H1 (cell line): ENCODE results near the gene TMEM178B. TPM values are rescaled to one million over a fixed set of nuclear protein-coding genes. Genes with fewer than 3 reads are reported as not detected.

Source experiments
- CTCF ChIA-PET: fragments of 300-600 bp; sonication (Branson Sonifier 250); formaldehyde crosslinking; loops from one replicate; lab custom pipeline; 2021; ENCODE audit not compliant: partially characterized antibody; lab: Charles Lee
- POLR2A ChIA-PET: fragments of 300-600 bp; sonication (Branson Sonifier 250); formaldehyde crosslinking; loops from one replicate; lab custom pipeline; 2021; ENCODE audit warnings: inconsistent platforms; ENCODE audit not compliant: partially characterized antibody; lab: Charles Lee
- DNase-seq, 2 experiments: peaks; one replicate each; pipeline versions ENCODE4 v3.0.0 to v3.0.0-alpha.2; 2010 to 2022; ENCODE audit warnings: low spot score in 2 of 2, low read depth in 1 of 2, mixed read lengths in 1 of 2
- FAIRE-seq: peaks from 2 replicates; lab custom pipeline; 2011; peaks lifted over from hg19 to GRCh38; lab: Jason Lieb, UNC
- H2AFZ ChIP-seq: 2 replicates; pipeline ENCODE4 v1.8.1; 2012; ENCODE audit warnings: low read length, inconsistent platforms
- H2AK5ac ChIP-seq: 2 replicates; pipeline ENCODE4 v1.6.1; 2013; ENCODE audit warnings: low read depth, low read length
- H2BK120ac ChIP-seq: replicated peaks from 2 replicates; pipeline ENCODE3; 2013; ENCODE audit warnings: low read depth, low read length, inconsistent platforms
- H2BK12ac ChIP-seq: 2 replicates; pipeline ENCODE4 v1.6.1; 2013; ENCODE audit warnings: low read depth, low read length
- H2BK15ac ChIP-seq: 2 replicates; pipeline ENCODE4 v1.6.1; 2013; ENCODE audit warnings: low read length
- H2BK20ac ChIP-seq: 2 replicates; pipeline ENCODE4 v1.6.1; 2013; ENCODE audit warnings: low read length
- H2BK5ac ChIP-seq: 2 replicates; pipeline ENCODE4 v1.6.1; 2013; ENCODE audit warnings: low read depth, low read length
- H3K14ac ChIP-seq: 2 replicates; pipeline ENCODE4 v1.6.1; 2013; ENCODE audit warnings: inconsistent platforms; ENCODE audit not compliant: insufficient read length
- H3K18ac ChIP-seq: 2 replicates; pipeline ENCODE4 v1.6.1; 2013; ENCODE audit warnings: low read length; ENCODE audit errors: extremely low read depth
- H3K23ac ChIP-seq: 2 replicates; pipeline ENCODE4 v1.6.1; 2013; ENCODE audit warnings: inconsistent platforms; ENCODE audit not compliant: insufficient read length
- H3K23me2 ChIP-seq: 2 replicates; pipeline ENCODE4 v1.6.1; 2013; ENCODE audit warnings: low read depth, low read length
- H3K27ac ChIP-seq: 2 replicates; pipeline ENCODE4 v1.6.1; 2011; ENCODE audit warnings: low read depth, low read length, inconsistent platforms
- H3K27me3 ChIP-seq, 4 experiments: replicated peaks in 1 of 4; 1 replicate in 1 of 4; 2 replicates in 3 of 4; pipeline versions ENCODE4 v1.6.1 to v1.8.1; 2011 to 2013; ENCODE audit warnings: low read length in 3 of 4, mild to moderate bottlenecking in 3 of 4, inconsistent platforms in 2 of 4, mixed read lengths in 2 of 4, moderate library complexity in 1 of 4; ENCODE audit not compliant: control insufficient read depth in 3 of 4, insufficient read depth in 3 of 4; ENCODE audit errors: extremely low read depth in 1 of 4
- H3K36me3 ChIP-seq, 4 experiments: 2 replicates each; pipeline versions ENCODE4 v1.6.1 to v1.8.1; 2011 to 2013; ENCODE audit warnings: mild to moderate bottlenecking in 4 of 4, low read length in 3 of 4, moderate library complexity in 2 of 4, control low read depth in 1 of 4, inconsistent platforms in 1 of 4; ENCODE audit not compliant: insufficient read depth in 4 of 4, control insufficient read depth in 2 of 4
- H3K4ac ChIP-seq: replicated peaks from 2 replicates; pipeline ENCODE3; 2013; ENCODE audit warnings: low read length, low read depth, mixed read lengths, inconsistent platforms; ENCODE audit not compliant: insufficient read length
- H3K4me1 ChIP-seq, 4 experiments: replicated peaks in 1 of 4; 1 replicate in 1 of 4; 2 replicates in 3 of 4; pipeline versions ENCODE4 v1.6.1 to v1.8.1; 2011 to 2013; ENCODE audit warnings: low read length in 3 of 4, inconsistent platforms in 2 of 4, mixed read lengths in 1 of 4; ENCODE audit not compliant: insufficient read depth in 4 of 4, control insufficient read depth in 3 of 4
- H3K4me2 ChIP-seq, 2 experiments: 2 replicates each; pipeline versions ENCODE4 v1.6.1 to v1.8.1; 2011 to 2013; ENCODE audit warnings: low read depth in 2 of 2, low read length in 2 of 2, control low read depth in 1 of 2, inconsistent platforms in 1 of 2, mild to moderate bottlenecking in 1 of 2; ENCODE audit not compliant: insufficient read depth in 1 of 2
- H3K4me3 ChIP-seq, 4 experiments: fragments of 200-600, 300-600 bp in 1 of 4; sonication (generic), shearing (Covaris generic), sonication (Bioruptor Twin) in 1 of 4; 2 replicates each; pipeline versions ENCODE4 v1.5.1 to v1.8.1; 2011 to 2016; ENCODE audit warnings: low read length in 4 of 4, low read depth in 3 of 4, control low read depth in 2 of 4, inconsistent platforms in 2 of 4, mild to moderate bottlenecking in 2 of 4, mixed read lengths in 1 of 4, moderate library complexity in 1 of 4; ENCODE audit not compliant: insufficient read depth in 2 of 4; ENCODE audit errors: extremely low read depth in 1 of 4
- H3K56ac ChIP-seq: replicated peaks from 2 replicates; pipeline ENCODE3; 2013; ENCODE audit warnings: low read depth, mild to moderate bottlenecking, mixed read lengths, low read length, inconsistent platforms; ENCODE audit not compliant: insufficient read length
- H3K79me1 ChIP-seq: 2 replicates; pipeline ENCODE4 v1.6.1; 2013; ENCODE audit warnings: low read depth, low read length, control low read depth
- H3K79me2 ChIP-seq, 2 experiments: 2 replicates each; pipeline versions ENCODE4 v1.6.1 to v1.8.1; 2012 to 2013; ENCODE audit warnings: low read length in 2 of 2, mild to moderate bottlenecking in 2 of 2, inconsistent platforms in 1 of 2; ENCODE audit not compliant: insufficient read depth in 2 of 2, control insufficient read depth in 1 of 2
- H3K9ac ChIP-seq, 4 experiments: replicated peaks in 1 of 4; 1 replicate in 1 of 4; 2 replicates in 3 of 4; pipeline versions ENCODE4 v1.6.1 to v1.8.1; 2011 to 2013; ENCODE audit warnings: low read depth in 3 of 4, low read length in 3 of 4, control low read depth in 2 of 4, mild to moderate bottlenecking in 2 of 4, moderate library complexity in 2 of 4, inconsistent platforms in 1 of 4; ENCODE audit errors: extremely low read depth in 1 of 4
- H3K9me3 ChIP-seq, 2 experiments: 2 replicates each; pipeline versions ENCODE4 v1.6.1 to v1.8.1; 2012 to 2013; ENCODE audit warnings: mild to moderate bottlenecking in 2 of 2, moderate library complexity in 2 of 2, control low read depth in 1 of 2, inconsistent platforms in 1 of 2, low read depth in 1 of 2, low read length in 1 of 2, mixed read lengths in 1 of 2; ENCODE audit not compliant: insufficient read depth in 2 of 2
- H4K20me1 ChIP-seq, 2 experiments: replicated peaks in 1 of 2; 2 replicates each; pipeline versions ENCODE3 to v1.8.1; 2011 to 2013; ENCODE audit warnings: inconsistent platforms in 2 of 2, low read length in 2 of 2, mild to moderate bottlenecking in 1 of 2; ENCODE audit not compliant: insufficient read depth in 2 of 2, control insufficient read depth in 1 of 2
- H4K5ac ChIP-seq: 2 replicates; pipeline ENCODE4 v1.6.1; 2013; ENCODE audit warnings: low read length, low read depth, mixed read lengths, inconsistent platforms; ENCODE audit not compliant: insufficient read length
- H4K8ac ChIP-seq: 2 replicates; pipeline ENCODE4 v1.8.0; 2013; ENCODE audit warnings: mild to moderate bottlenecking, moderate library complexity, low read length, inconsistent platforms; ENCODE audit not compliant: insufficient read depth; ENCODE audit errors: extremely low read depth
- H4K91ac ChIP-seq: replicated peaks from 2 replicates; pipeline ENCODE3; 2013; ENCODE audit warnings: low read length, mixed read lengths, inconsistent platforms; ENCODE audit not compliant: insufficient read length
- CHD1 ChIP-seq: IDR thresholded peaks from 2 replicates; pipeline ENCODE4 v1.6.1; 2012; ENCODE audit warnings: low read depth, low read length, improper control_type of control experiment
- NANOG ChIP-seq: IDR thresholded peaks from 2 replicates; pipeline ENCODE4 v1.6.1; 2011; ENCODE audit warnings: low read length, low read depth, mild to moderate bottlenecking, inconsistent platforms; ENCODE audit not compliant: insufficient read depth, poor library complexity, severe bottlenecking
- RFX5 ChIP-seq: IDR thresholded peaks from 2 replicates; pipeline ENCODE4 v1.6.1; 2011; ENCODE audit warnings: low read depth, low read length, improper control_type of control experiment, borderline replicate concordance
- WGBS, 2 experiments: shearing (Covaris generic) in 1 of 2; methylation state at CpG; one replicate each; pipeline versions ENCODE4 v1.1.6 to v1.1.7; 2013 to 2015; ENCODE audit warnings: low lambda C conversion rate in 2 of 2, mixed read lengths in 2 of 2, inconsistent platforms in 1 of 2, low coverage in 1 of 2, missing lambda C conversion rate in 1 of 2; ENCODE audit not compliant: insufficient replicate concordance in 2 of 2, insufficient coverage in 1 of 2, insufficient read length in 1 of 2; ENCODE audit errors: extremely low coverage in 1 of 2, missing lambda C conversion rate in 1 of 2; 5-methylcytosine and 5-hydroxymethylcytosine counted together
- polyA plus RNA-seq, 7 experiments: library from polyadenylated mRNA; depleted of rRNA in 3 of 7; stranded (reverse) in 5 of 7; unstranded in 2 of 7; fragments of >200 nt in 5 of 7; fragments of 200-250 nt in 2 of 7; gene quantifications; 1 replicate in 5 of 7; 2 replicates in 1 of 7; 4 replicates in 1 of 7; pipeline versions ENCODE4 v1.2.1 to v1.2.3, GENCODE V29; 2011 to 2013; ENCODE audit warnings: missing spikeins in 2 of 7, mixed read lengths in 2 of 7
- total RNA-seq: library from RNA; stranded (reverse); fragmentation: NEBNext Ultra II Directional; extraction: Animal tissue kit (Norgen Biotek cat#: 25700); gene quantifications from 2 replicates; pipeline ENCODE4 v1.2.1, GENCODE V29; 2021

Gene TMEM178B
- total and polyA plus RNA-seq, 2 of the 8 experiments (the other 6 are each of a cell fraction or from before 2014, with no cell fraction given) = 5.3 to 18.1 TPM

DNA sequence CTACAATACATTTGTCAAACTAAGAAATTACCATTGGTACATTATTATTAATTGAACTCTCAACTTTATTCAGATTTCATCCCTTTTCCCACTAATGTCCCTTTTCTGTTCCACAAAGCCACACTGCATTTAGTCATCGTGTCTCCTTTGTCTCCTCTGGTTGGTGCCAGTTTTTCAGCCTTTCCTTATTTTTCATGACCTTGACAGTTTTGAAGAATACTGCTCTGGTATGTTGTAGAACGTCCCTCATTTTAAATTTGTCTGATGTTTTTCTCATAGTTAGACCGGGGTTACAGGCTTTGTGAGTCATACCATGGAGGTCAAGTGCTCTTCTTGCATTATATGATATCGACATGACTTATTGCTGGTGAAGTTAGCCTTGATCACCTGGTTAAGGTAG, 304.0 kb downstream of the TMEM178B start:
- Histone ChIP-seq H3K23ac (no peak overlapping the region), H2AK5ac (no peak overlapping the region), H3K23me2 (no peaks in the 10 kb centered on the region), H2BK12ac (no peak overlapping the region), H3K4ac (no peak overlapping the region), H2AFZ (no peak overlapping the region), H3K18ac (no peak overlapping the region), H3K27ac (no peak overlapping the region), H4K20me1 (no peaks in the 10 kb centered on the region), H3K56ac (no peak overlapping the region), H3K4me1 (no peaks in the 10 kb centered on the region; a peak in 3 of 7 replicates), H4K91ac (no peak overlapping the region), H3K9ac (no peak overlapping the region), H3K79me1 (no peaks in the 10 kb centered on the region), H2BK5ac (no peak overlapping the region), H3K4me3 (no peak overlapping the region), H2BK120ac (no peak overlapping the region), H3K9me3 (peaks cover 0 to 2% of the 10 kb centered on the region in 2 experiments; a peak in 1 of 4 replicates), H3K79me2 (no peaks in the 10 kb centered on the region), H3K14ac (no peak overlapping the region), H3K36me3 (no peaks in the 10 kb centered on the region), H3K4me2 (no peak overlapping the region), H2BK20ac (no peak overlapping the region), H2BK15ac (no peak overlapping the region), H4K5ac (no peak overlapping the region), H3K27me3 (no peaks in the 10 kb centered on the region), H4K8ac (no peak overlapping the region)
- 85% methylated on average over 4 of the region's 4 CpGs; no CpG with 5 or more reads in 1 of the 2 experiments for WGBS, 2 experiments
- TF ChIP-seq NANOG = no peak
- no peak for TF ChIP-seq RFX5
- TF ChIP-seq CHD1 = no peak
- ChIA-PET CTCF (interaction anchor here (0.9 kb wide), 1 partner anchor 18 kb away, joined by 3 read pairs; no protein-coding TSS in a partner anchor), POLR2A (no interaction called here)
- no peak for FAIRE-seq
- DNase-seq = no peak
